ENCODE measurements around the gene DUSP8.

DNA sequence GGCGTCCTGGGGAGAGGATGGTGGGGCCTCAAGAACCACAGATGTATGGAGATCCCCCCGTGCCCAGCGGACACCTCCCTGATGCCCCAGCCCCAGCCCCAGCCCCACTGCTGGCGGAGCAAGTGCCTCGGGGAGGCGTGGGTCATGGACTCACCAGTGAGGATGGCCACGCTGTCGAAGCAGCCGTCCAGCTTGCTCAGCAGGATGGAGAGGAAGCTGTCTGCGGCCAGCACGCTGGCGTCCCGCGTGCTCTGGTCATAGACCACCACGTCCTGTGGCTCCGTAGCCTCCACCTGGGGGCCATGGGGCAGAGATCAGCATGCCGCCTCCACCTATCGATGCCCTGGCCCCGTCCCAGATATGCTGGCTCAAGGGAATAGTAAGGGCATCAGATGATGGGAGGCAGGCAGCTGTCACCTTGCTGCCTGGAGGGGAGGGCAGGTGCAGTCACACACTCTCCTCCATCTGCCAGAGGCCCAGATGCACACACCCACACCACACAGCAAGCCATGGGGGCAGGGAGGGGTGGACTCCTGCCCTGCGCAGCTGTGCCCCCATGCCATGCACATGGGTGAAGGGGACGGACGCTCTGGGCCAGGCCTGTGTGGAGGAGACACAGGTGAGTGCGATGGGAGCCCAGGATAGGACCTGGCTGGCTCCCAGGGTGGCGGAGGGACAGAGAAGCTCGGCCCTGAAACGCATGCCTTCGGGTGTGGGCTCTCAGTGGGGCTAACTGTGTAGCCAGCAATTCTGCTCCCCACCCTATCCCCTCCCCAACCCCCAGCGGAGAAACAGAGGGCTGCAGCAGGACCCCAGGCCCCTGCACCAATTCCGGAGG lies 8.2 kb downstream of the DUSP8 start:
- no peak for TF ChIP-seq EZH2 (IDR thresholded peaks at IDR 0.05; ENCODE audit: borderline replicate concordance, low read length)
- no peak for TF ChIP-seq CTCF (IDR thresholded peaks at IDR 0.05; ENCODE audit: low read length)

Data from OCI-LY1 (cell line).